Measurements from ENCODE around the gene PCDHGA4.

- TF ChIP-seq CTCF (IDR thresholded peaks at IDR 0.05) (no peak), POLR2A (IDR thresholded peaks at IDR 0.05) (no peak)
Measured at GRCh38 chr5:141383345-141383744, 28.5 kb downstream of the PCDHGA4 start.
